ENCODE measurements around the gene GLI2. TPM values are rescaled to one million over a fixed set of nuclear protein-coding genes. Genes with fewer than 3 reads are reported as not detected.

The GLI2 gene
- total RNA-seq, 2 experiments from 2014 or later = not detected

DNA sequence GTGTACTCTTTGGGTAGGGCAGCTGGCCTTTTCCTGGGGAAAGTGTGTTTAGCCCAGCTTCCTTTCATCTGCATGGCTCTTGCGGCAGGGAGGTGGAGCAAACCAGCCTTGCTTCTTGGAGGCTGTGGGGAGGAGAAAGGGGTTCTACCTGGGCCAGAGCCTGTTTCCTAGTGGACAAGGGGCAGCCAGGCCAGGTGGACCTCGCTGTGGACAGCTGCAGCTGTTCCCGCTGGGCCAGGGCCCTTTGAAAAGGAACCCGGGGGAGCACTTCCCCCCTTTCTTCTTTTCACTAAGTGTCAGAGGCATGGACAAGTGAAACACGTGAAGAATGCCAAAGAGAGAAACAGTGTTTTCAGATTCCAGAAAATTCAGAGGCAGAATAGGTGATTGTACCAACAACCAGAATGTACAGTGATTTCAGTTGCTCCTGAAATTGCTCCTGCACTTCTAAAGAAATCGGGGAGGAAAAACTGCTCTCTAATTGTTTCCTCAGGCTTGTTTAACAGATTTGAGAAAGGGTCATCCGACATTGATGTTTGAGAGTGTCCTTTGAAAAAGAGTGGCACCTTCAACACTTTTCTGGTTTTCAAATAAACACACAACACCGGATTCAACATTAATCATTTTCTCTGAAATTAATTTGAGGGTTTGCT, 3.9 kb downstream of the GLI2 start:
- CTCF ChIA-PET = interaction anchor here (1.0 kb wide), 1 partner anchor 19 kb away, joined by 4 read pairs; no protein-coding TSS in a partner anchor
- TF ChIP-seq CTCF (IDR thresholded peaks at IDR 0.05) = no peak
- Mint-ChIP-seq H3K4me3 (no peak overlapping the region), H3K9me3 (no peaks in the 10 kb centered on the region), H3K27me3 (peaks cover 66% of the 10 kb centered on the region), H3K36me3 (ENCODE audit: low read depth) (no peaks in the 10 kb centered on the region), H3K4me1 (ENCODE audit: low read depth) (no peaks in the 10 kb centered on the region), H3K27ac (no peak overlapping the region)
- POLR2A ChIA-PET = no interaction called here
- intact Hi-C loops (cut with micrococcal nuclease) = no loop called here
- DNase-seq = no peak
- ATAC-seq = no peak

- CTCF ChIA-PET = no interaction called here
- H3K27ac Mint-ChIP-seq = no peak overlapping the region
- H3K27me3 Mint-ChIP-seq = peaks cover 63% of the 10 kb centered on the region
Measured at GRCh38 chr2:120740375-120740764, 4.7 kb downstream of the GLI2 start.

GRCh38 chr2:120740765-120741524, 5.3 kb downstream of the GLI2 start:
- no peaks in the 10 kb centered on the region for H3K4me1 Mint-ChIP-seq (ENCODE audit: low read depth)
- ATAC-seq = no peak
- no peaks in the 10 kb centered on the region for H3K9me3 Mint-ChIP-seq
- no peak overlapping the region for H3K4me3 Mint-ChIP-seq
- ChIA-PET CTCF (no interaction called here), POLR2A (no interaction called here)
- H3K36me3 Mint-ChIP-seq (ENCODE audit: low read depth) = no peaks in the 10 kb centered on the region
- intact Hi-C loops (cut with micrococcal nuclease) = no loop called here
- no peak overlapping the region for H3K27ac Mint-ChIP-seq
- no peak for TF ChIP-seq CTCF (IDR thresholded peaks at IDR 0.05)
- no peak for DNase-seq
- H3K27me3 Mint-ChIP-seq = peaks cover 63% of the 10 kb centered on the region

More at GRCh38 chr2:120740375-120740764, 4.7 kb downstream of the GLI2 start:
- Mint-ChIP-seq H3K36me3 (ENCODE audit: low read depth) (no peaks in the 10 kb centered on the region), H3K4me3 (no peak overlapping the region), H3K9me3 (no peaks in the 10 kb centered on the region), H3K4me1 (ENCODE audit: low read depth) (no peaks in the 10 kb centered on the region)
- POLR2A ChIA-PET = no interaction called here
- intact Hi-C loops (cut with micrococcal nuclease) = no loop called here
- no peak for ATAC-seq
- TF ChIP-seq CTCF (IDR thresholded peaks at IDR 0.05) = no peak
- DNase-seq = no peak

DNA sequence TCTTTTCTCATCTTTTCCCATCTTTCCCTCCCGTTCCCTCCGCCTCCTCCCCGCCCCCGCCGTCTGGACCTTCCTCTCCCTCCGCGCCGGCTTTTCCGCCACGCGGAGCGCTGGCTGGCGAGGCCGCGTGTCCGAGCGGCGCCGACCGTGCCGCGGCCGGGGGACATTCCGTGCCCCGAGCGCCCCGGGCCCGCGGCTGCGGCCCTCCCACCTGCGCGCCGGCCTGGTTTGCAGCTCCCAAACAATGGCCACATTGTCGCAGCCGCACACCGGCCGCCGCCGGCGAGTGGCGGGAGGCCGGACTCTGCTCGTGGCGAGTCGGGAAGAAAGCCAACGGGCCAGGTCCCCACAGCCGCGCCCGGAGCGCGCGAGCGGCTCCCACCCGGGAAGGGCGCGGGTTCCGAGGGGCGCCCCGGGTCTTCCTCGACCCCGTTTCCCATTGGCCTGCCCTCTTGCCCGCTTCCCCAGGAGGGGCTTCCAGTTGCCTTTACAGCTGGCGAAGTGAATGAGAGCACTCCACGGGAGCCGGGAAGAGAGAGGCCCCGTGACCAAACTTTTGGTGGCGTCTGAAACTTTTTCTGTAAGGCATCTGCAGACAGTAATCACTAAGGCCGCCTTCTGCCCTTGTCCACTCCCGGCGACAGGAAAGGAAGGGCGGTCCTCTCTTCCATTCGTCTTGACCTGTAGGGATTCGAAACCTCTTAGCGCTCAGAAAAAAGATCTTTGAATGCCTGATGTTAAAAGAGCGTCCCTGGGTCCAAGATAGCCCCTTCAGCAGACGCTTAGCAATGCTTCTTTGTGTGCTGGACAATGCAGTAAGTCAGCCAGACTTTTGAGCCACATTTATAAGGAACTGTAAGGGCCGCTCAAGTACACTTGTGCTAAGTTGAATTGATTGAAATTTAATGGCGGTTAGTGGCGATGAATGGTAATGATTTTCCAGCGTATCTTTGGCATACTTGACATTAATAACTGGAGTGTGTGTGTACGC, 6.2 kb downstream of the GLI2 start:
- Mint-ChIP-seq H3K4me3 (no peak overlapping the region), H3K9me3 (no peaks in the 10 kb centered on the region), H3K27me3 (peaks cover 57% of the 10 kb centered on the region), H3K27ac (no peak overlapping the region), H3K4me1 (ENCODE audit: low read depth) (no peaks in the 10 kb centered on the region), H3K36me3 (ENCODE audit: low read depth) (no peaks in the 10 kb centered on the region)
- TF ChIP-seq CTCF (IDR thresholded peaks at IDR 0.05) = no peak
- no peak for ATAC-seq
- ChIA-PET POLR2A (no interaction called here), CTCF (no interaction called here)
- intact Hi-C loops (cut with micrococcal nuclease) = no loop called here
- DNase-seq = no peak
